Stimulated activated CD4-positive, alpha-beta T cell treated with anti-CD3 and anti-CD28 coated beads, Interleukin-2, amount 100 ng/mL, for 24 hours (primary cell): ENCODE results near the gene LRIT1.
A peak's percentile ranks its signal among the peaks of the same experiment; 100 is the strongest.

Source experiments
- DNase-seq, 2 donors: peaks; one replicate each; pipeline ENCODE4 v3.0.0-alpha.2; 2020

Gene LRIT1

DNA sequence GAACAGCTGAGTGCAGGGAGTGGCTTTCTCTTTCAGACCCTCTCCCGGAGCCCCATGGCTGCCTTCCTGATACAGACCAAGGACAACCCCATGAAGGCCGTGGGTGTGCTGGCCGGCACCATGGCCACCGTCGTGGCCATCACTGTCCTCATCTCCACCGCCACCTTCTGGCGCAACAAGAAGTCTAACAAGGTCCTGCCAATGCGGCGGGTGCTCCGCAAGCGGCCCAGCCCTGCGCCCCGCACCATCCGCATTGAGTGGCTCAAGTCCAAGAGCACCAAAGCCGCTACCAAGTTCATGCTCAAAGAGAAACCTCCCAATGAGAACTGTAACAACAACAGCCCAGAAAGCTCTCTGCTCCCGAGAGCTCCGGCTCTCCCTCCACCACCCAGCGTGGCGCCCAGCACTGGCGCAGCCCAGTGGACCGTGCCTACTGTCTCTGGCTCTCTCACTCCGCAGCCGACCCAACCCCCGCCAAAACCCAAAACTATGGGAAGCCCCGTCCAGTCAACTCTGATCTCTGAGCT is 27.2 kb downstream of the LRIT1 start:
- DNase-seq, result no peak

- DNase-seq, result no peak
These were observed 28.3 kb downstream of the LRIT1 start for GRCh38 chr10:84213076-84213475.

GRCh38 chr10:84212014-84212413 is 29.3 kb downstream of the LRIT1 start:
- no peak for DNase-seq

DNA sequence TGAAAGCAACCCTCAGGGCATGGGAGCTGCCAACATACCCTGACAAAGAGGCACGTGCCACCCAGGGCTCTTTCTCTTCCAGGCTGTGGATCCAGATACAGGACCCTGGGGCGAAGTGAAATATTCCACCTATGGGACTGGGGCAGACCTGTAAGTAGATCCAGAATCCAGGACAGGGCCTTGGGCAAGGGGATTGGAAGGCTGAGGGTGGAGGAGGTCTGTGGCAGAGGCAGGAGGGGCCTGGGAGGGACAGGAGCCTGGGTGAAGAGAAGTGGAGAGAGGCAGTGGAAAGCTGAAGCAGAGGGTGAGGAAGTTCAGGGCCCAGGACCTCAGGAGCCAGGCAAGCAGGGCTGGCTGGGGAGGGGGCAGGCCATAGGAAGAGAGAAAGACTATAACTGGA is 29.8 kb downstream of the LRIT1 start:
- no peak for DNase-seq

GRCh38 chr10:84208023-84208422 is 33.3 kb downstream of the LRIT1 start:
- no peak for DNase-seq

GRCh38 chr10:84205853-84206525 is 35.4 kb downstream of the LRIT1 start:
- DNase-seq, result no peak

DNA sequence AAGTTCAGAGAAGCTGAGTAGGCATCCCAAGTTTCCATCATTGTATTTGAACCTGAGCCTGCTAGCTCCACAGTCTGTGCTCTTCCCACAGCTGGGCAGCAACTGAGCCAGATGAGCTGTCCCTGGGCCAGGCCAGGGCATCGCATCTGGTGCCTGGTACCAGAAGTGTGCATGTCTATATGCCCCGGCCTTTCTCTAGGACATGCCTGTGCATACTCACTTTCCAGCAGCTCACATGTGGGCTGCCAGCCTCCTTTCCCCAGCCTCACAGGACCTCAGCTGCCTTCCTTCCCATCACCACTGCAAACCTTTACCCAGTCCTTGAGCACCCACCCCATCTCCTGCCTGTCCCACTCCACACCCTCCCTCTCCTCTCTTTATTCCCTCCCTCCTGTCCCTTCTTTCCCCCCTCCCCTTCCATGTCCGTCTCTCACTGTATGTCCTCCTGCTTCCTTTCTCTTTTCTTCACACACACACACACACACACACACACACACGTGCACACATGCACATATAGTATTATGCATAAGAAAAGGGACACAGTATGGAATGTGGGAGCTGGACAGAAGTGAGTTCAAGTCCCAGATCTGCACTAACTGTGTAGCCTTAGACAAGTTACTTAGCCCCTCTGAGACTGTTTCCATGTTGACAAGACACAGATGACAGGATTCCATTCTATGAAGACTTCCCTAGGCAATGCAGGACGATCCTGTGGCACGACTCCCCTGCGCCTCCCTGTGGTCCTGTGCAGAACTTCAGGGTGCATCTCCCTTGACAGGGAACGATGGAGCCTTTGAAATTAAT is 36.1 kb downstream of the LRIT1 start:
- peak; percentile 74 to 76 for DNase-seq

DNA sequence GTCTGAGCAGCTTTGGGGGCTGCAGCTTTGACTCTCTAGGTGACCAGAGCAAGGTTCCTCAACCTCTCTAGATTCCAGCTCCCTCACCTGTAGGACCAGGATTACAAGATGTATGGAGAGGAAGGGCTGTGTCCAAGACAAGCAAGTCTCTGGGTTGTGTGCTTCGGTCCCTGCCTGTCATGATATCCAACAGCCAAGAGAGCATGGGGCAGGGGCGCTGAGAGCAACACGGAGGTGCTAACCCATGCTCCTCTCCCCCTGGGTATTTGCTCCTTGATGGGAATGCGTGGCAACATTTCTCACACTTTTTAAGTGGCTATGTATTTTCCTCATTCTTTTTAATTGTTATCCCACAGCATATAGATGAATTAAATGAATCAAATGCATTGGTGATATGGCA is 36.7 kb downstream of the LRIT1 start:
- no peak for DNase-seq

DNA sequence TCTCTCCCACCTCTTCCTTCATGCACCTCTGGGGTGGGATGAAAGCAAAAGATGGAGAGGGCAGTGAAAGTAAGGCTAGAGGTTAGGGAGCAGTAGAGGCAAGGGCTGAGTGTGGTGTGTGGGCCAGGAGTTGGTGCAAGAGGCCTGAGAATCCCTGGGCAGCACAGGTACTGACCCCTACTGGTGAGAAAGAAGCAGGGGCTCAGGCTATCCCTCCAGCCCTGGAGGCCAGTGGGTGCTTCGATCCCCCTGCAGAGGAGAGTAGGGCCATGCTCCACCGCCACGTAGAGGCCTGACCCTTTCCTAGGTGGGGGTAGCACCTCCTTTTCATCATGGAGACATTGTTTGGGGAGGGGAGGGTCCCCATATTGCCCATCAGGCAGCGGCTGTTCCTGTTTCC is 37.2 kb downstream of the LRIT1 start:
- no peak for DNase-seq

DNA sequence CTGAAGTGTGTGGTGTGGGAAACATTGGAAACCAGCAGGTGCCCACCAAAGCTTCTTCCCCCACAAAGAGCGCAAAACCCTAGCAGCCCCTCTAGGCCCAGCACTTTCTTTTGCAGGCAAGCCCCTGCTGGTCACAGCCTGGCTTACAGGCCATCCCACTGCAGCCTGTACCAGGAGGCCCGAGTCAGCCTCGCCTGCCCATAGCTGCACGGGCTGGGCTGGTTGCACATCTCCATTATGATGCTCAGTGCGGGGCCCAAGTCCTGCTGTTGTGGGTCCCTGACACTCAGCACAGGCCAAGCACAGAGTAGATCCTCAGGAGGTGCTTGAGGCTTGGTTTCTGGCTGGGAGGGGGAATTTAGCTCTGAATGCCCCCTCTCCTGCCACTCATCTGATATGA is 39.0 kb downstream of the LRIT1 start:
- no peak for DNase-seq

- DNase-seq, result no peak
These were observed 39.7 kb downstream of the LRIT1 start for GRCh38 chr10:84201682-84202081.

DNA sequence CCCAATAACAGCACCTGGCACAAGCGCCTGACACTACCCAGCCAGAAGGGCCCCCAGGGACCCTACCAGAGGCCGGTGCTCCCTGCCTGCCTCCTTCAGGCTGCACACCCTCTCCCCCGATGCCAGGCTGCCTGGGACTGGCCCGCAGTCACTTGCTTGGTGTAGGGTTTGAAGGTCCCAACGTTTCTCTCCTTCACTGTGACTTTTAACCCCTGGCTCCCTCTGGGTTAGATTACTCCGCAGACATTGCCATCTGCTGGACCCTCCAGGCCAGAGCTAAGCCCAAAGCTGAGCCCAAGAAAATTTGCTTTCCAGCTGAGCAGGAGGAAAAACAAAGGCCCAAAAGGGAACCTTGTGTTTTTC is 40.1 kb downstream of the LRIT1 start:
- no peak for DNase-seq

DNA sequence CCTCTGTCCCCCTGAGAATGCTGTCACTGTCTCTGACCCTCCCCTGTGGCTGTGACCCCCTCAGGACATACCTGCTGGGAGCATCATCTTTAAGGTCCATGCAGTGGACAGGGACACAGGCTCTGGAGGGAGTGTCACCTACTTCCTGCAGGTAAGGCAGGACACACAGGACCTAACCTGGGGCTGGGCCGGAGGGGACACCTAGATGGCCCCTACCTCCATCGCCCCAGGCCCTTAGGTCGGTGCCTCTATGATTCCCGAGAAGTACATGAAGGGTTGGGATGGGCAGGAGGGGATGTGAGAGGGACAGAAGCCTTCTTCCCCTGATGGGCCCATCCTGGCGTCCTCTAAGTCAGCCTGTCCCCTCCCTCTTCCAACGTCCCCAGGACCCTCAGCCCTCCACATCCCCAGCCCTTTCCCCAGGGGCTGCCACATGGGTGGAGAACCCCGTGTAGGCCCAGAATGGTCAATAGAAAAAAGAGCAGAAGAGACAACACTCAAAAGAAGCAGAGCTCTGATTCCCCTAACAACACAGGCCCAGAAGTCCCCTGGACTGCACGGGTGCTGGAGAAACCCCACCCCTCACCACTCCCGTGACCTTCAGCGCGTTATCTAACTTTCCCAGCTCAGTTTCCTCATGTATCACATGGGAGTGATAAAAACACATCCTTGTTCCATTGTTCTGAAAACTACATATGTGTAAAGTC is 40.7 kb downstream of the LRIT1 start:
- DNase-seq, result no peak

- no peak for DNase-seq
These were observed 43.0 kb downstream of the LRIT1 start for GRCh38 chr10:84198206-84198915.

GRCh38 chr10:84197643-84198042 is 43.7 kb downstream of the LRIT1 start:
- no peak for DNase-seq

DNA sequence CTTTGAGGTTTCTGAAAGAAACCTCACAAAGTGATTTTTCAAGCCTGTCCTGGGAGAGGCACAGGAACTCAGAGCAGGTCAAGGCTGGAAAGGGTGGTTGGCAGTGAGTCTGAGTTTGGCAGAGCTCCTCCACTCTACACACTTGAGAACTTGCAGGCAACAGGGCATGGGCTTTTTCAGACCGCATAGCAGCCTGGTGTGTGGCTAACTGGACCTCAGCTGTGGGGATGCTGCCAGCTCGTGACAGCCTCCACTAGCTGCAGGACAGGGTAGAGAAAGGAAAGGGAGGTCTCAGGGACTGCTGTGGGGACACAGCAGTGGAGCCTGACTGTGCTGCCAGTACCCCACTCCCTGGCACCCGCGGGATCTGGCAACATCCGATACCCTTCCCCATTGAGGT is 44.4 kb downstream of the LRIT1 start:
- no peak for DNase-seq

- no peak for DNase-seq
These were observed 45.3 kb downstream of the LRIT1 start for GRCh38 chr10:84196083-84196482.

GRCh38 chr10:84195044-84195830 is 46.1 kb downstream of the LRIT1 start:
- DNase-seq, result no peak

- peak; percentile 37 to 58 for DNase-seq
These were observed 46.8 kb downstream of the LRIT1 start, which contains the start of gene CDHR1 for GRCh38 chr10:84194424-84195043. TSS of gene CDHR1 (plus strand) at chr10:84194537. CDS start at chr10:84194761, 224 bp downstream.

DNA sequence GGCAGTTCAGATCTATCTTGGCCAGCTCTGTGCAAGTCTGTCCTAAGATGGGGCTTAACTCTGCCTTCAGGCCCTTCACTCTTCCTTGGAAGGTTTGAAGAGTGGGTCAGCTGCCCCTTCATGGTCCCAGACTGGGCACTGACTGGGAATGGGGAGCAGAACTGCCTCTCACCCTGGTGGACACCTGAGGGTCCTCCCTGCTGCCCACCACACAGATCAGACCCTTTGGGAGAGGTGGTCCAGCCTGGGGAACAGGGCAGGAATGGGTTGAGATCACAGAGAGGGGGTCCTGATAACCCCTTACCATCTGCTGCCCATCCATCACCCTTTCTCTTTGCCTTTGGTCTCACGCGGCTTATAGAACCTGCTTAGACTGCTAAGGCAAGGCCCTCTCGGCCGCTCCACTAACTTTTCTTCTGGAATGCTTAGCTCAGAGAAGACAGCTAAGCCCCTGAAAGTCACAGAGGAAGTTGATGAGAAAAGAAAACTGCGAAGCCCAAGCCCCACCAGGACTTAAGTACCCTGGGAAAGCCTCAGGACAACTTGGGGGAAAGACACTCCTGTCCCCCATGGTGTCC is 47.4 kb downstream of the LRIT1 start:
- no peak for DNase-seq

DNA sequence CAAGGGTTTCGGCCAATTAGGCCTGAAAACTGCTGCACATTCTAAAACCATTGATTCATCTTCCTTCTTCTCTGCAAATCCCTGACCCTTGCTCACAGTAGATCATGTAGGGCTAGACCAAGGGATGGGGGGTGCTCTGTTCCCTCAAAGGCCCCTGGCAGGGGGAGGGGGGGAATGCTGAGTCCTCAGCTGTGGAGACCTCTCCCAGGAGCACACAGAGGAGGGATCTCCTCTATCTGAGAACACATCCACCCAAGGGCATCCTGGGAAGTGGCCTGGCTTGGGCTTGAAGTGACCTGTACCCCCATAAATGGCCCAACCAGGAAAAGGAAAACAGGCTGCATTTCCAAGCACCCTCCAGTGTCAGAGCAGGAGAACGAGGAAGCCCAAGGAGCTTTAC is 48.0 kb downstream of the LRIT1 start:
- DNase-seq, result no peak
